HepG2 (cell line): ENCODE measurements around the gene UBTD2. TPM values are rescaled to one million over a fixed set of nuclear protein-coding genes. Genes with fewer than 3 reads are reported as not detected.

Source experiments
- AKNA ChIP-seq: sonication (generic); formaldehyde crosslinking; IDR thresholded peaks from 2 replicates; pipeline ENCODE4 v1.4.0; 2020; ENCODE audit warnings: missing genetic modification reagents, borderline replicate concordance
- CCDC6 ChIP-seq: sonication (generic); formaldehyde crosslinking; IDR thresholded peaks from 2 replicates; pipeline ENCODE4 v1.8.1; 2022; ENCODE audit warnings: mild to moderate bottlenecking, missing genetic modification reagents, moderate library complexity
- ELK4 ChIP-seq: sonication (generic); formaldehyde crosslinking; IDR thresholded peaks from 2 replicates; pipeline ENCODE4 v1.9.0; 2021; ENCODE audit warnings: missing genetic modification reagents, borderline replicate concordance
- IKZF4 ChIP-seq: sonication (generic); formaldehyde crosslinking; IDR thresholded peaks from 2 replicates; pipeline ENCODE4 v1.5.1; 2020; ENCODE audit warnings: borderline replicate concordance, mild to moderate bottlenecking, low read depth, missing genetic modification reagents; ENCODE audit errors: not compliant biosample characterization
- ISX ChIP-seq: sonication (generic); formaldehyde crosslinking; conservative IDR thresholded peaks from 2 replicates; pipeline ENCODE4 v1.5.0; 2020; ENCODE audit warnings: missing genetic modification reagents
- KAT8 ChIP-seq: IDR thresholded peaks from 2 replicates; pipeline ENCODE4 v1.6.1; 2016; ENCODE audit warnings: missing genetic modification reagents, missing compliant biosample characterization
- NR2C2 ChIP-seq: sonication (generic); formaldehyde crosslinking; IDR thresholded peaks from 2 replicates; pipeline ENCODE4 v1.4.0; 2020; ENCODE audit warnings: missing genetic modification reagents, mild to moderate bottlenecking, moderate library complexity, borderline replicate concordance
- SP4 ChIP-seq: sonication (generic); formaldehyde crosslinking; IDR thresholded peaks from 2 replicates; pipeline ENCODE4 v1.8.1; 2023; ENCODE audit warnings: mild to moderate bottlenecking, missing genetic modification reagents
- SRSF9 ChIP-seq: fragments of 200-400 bp; formaldehyde crosslinking; IDR thresholded peaks from 2 replicates; pipeline ENCODE4 v1.6.1; 2018; ENCODE audit warnings: borderline replicate concordance, mild to moderate bottlenecking, low read depth, low read length; ENCODE audit not compliant: insufficient read depth, poor library complexity, severe bottlenecking
- TGIF2 ChIP-seq: IDR thresholded peaks from 2 replicates; pipeline ENCODE4 v1.6.1; 2016; ENCODE audit warnings: control low read depth, missing compliant biosample characterization
- TOPORS ChIP-seq: sonication (generic); formaldehyde crosslinking; IDR thresholded peaks from 2 replicates; pipeline ENCODE4 v1.8.0; 2023; ENCODE audit warnings: mild to moderate bottlenecking, missing genetic modification reagents
- TSC22D2 ChIP-seq: sonication (generic); formaldehyde crosslinking; IDR thresholded peaks from 2 replicates; pipeline ENCODE4 v1.5.1; 2020; ENCODE audit warnings: missing genetic modification reagents, mild to moderate bottlenecking, borderline replicate concordance
- ZC3H13 ChIP-seq: sonication (generic); formaldehyde crosslinking; IDR thresholded peaks from 2 replicates; pipeline ENCODE4 v1.8.1; 2023; ENCODE audit warnings: mild to moderate bottlenecking, missing genetic modification reagents, moderate library complexity
- ZFY ChIP-seq: sonication (generic); formaldehyde crosslinking; IDR thresholded peaks from 2 replicates; pipeline ENCODE4 v1.4.0; 2020; ENCODE audit warnings: missing genetic modification reagents
- ZNF547 ChIP-seq: sonication (generic); formaldehyde crosslinking; IDR thresholded peaks from 2 replicates; pipeline ENCODE4 v1.5.1; 2020; ENCODE audit warnings: mild to moderate bottlenecking, missing genetic modification reagents
- ZNF790 ChIP-seq: sonication (generic); formaldehyde crosslinking; IDR thresholded peaks from 2 replicates; pipeline ENCODE4 v1.8.0; 2022; ENCODE audit warnings: missing genetic modification reagents, mild to moderate bottlenecking, borderline replicate concordance
- ZNF792 ChIP-seq: IDR thresholded peaks from 2 replicates; pipeline ENCODE4 v1.6.1; 2016
- ZSCAN30 ChIP-seq: sonication (generic); formaldehyde crosslinking; IDR thresholded peaks from 2 replicates; pipeline ENCODE4 v1.5.0; 2020; ENCODE audit warnings: mild to moderate bottlenecking, missing genetic modification reagents
- polyA plus RNA-seq, 8 experiments: library from polyadenylated mRNA; depleted of rRNA in 3 of 8; stranded (reverse) in 7 of 8; unstranded in 1 of 8; fragments of >200 nt; fragmentation: Illumina TruSeq in 4 of 8; extraction: Trizol in 4 of 8; gene quantifications; 2 replicates each; pipeline versions ENCODE4 v1.2.1 to v1.2.3, GENCODE V29; 2011 to 2016; ENCODE audit warnings: low read depth in 4 of 8, missing spikeins in 1 of 8, mixed read lengths in 1 of 8; ENCODE audit not compliant: insufficient read depth in 1 of 8
- total RNA-seq, 5 experiments: library from RNA; depleted of rRNA; stranded (reverse); fragments of >200 nt; fragmentation: Illumina TruSeq; extraction: Trizol; gene quantifications; 2 replicates each; pipeline ENCODE4 v1.2.3, GENCODE V29; 2016; ENCODE audit warnings: low read depth in 1 of 5
- TF ChIP-seq, protein P1 (sequence below): sonication (generic); formaldehyde crosslinking; IDR thresholded peaks from 2 replicates; pipeline ENCODE4 v1.5.1; 2020; ENCODE audit warnings: mild to moderate bottlenecking, missing genetic modification reagents, borderline replicate concordance
- TF ChIP-seq, protein P2 (sequence below): sonication (generic); formaldehyde crosslinking; IDR thresholded peaks from 2 replicates; pipeline ENCODE4 v1.4.0; 2020; ENCODE audit warnings: missing genetic modification reagents

The UBTD2 gene
- total and polyA plus RNA-seq, 2 of the 13 experiments (the other 11 are each of a cell fraction or from before 2014, with no cell fraction given) = 15.2 to 24.1 TPM

- TF ChIP-seq TSC22D2 (CRISPR knock-in tag) (no peak), TGIF2 (CRISPR knock-in tag) (no peak), AKNA (no peak), KAT8 (CRISPR knock-in tag) (no peak; the same call in 1 of the 2 replicates), ZNF792 (peak; percentile 68), CCDC6 (CRISPR knock-in tag) (no peak; the same call in 1 of the 2 replicates), ZNF790 (CRISPR knock-in tag) (peak; percentile 65; the same call in 1 of the 2 replicates), ZSCAN30 (CRISPR knock-in tag) (no peak), ZC3H13 (CRISPR knock-in tag) (no peak), ZFY (CRISPR knock-in tag) (peak; percentile 25; the same call in 1 of the 2 replicates), ISX (peak; percentile 28; the same call in 1 of the 2 replicates), SP4 (peak; percentile 93), TOPORS (CRISPR knock-in tag) (no peak), SRSF9 (no peak), NR2C2 (no peak), IKZF4 (CRISPR knock-in tag) (peak; percentile 46), ELK4 (CRISPR knock-in tag) (0 out of 2 replicates have a peak, but pooled peaks have one; percentile 46), ZNF547 (CRISPR knock-in tag) (no peak; the same call in none of the 2 replicates)
- TF ChIP-seq, protein P1, sequence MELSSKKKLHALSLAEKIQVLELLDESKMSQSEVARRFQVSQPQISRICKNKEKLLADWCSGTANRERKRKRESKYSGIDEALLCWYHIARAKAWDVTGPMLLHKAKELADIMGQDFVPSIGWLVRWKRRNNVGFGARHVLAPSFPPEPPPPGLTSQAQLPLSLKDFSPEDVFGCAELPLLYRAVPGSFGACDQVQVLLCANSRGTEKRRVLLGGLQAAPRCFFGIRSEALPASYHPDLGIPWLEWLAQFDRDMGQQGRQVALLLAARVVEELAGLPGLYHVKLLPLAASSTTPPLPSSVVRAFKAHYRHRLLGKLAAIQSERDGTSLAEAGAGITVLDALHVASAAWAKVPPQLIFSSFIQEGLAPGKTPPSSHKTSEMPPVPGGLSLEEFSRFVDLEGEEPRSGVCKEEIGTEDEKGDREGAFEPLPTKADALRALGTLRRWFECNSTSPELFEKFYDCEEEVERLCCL = no peak
- TF ChIP-seq, protein P2, sequence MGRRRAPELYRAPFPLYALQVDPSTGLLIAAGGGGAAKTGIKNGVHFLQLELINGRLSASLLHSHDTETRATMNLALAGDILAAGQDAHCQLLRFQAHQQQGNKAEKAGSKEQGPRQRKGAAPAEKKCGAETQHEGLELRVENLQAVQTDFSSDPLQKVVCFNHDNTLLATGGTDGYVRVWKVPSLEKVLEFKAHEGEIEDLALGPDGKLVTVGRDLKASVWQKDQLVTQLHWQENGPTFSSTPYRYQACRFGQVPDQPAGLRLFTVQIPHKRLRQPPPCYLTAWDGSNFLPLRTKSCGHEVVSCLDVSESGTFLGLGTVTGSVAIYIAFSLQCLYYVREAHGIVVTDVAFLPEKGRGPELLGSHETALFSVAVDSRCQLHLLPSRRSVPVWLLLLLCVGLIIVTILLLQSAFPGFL (CRISPR knock-in tag) = no peak
Observed at GRCh38 chr5:172188033-172188892, 95.3 kb downstream of the UBTD2 start, which contains the start of gene STK10 (continued).
